Measurements from ENCODE around the gene TOX2. TPM values are rescaled to one million over a fixed set of nuclear protein-coding genes. Genes with fewer than 3 reads are reported as not detected.
A peak's percentile ranks its signal among the peaks of the same experiment; 100 is the strongest.

The TOX2 gene
- total and polyA plus RNA-seq, 10 donors: 1.1 to 6.4 (median 5.0) TPM

- intact Hi-C loops (cut with DNase I; ENCODE audit: low total_unique reads): no loop called here
Measured at GRCh38 chr20:43963233-43963632, 48.6 kb downstream of the TOX2 start.

GRCh38 chr20:43963872-43964791 lies 49.5 kb downstream of the TOX2 start:
- DNase-seq: peak; percentile 81
- H3K27me3 ChIP-seq (replicated peaks in 1 of 7): peaks cover 0 to 5% (median 0%) of the 10 kb centered on the region in 7 donors
- peak overlapping the region in 1 of 8 donors; percentile 18 for H3K27ac ChIP-seq
- H3K4me1 ChIP-seq: peaks cover 12 to 51% (median 29%) of the 10 kb centered on the region in 6 donors
- H3K36me3 ChIP-seq: no peaks in the 10 kb centered on the region
- no peak overlapping the region for H3K4me3 ChIP-seq
- 20 to 31% (median 23%) methylated on average over 9 to 10 of the region's 10 CpGs for WGBS, 5 donors
- intact Hi-C loops (cut with DNase I; ENCODE audit: low total_unique reads): no loop called here
- H3K9me3 ChIP-seq: no peaks in the 10 kb centered on the region
- TF ChIP-seq POLR2AphosphoS5 (IDR thresholded peaks at IDR 0.05) (peak in 2 of 3 donors; percentile 32 to 36), CTCF (IDR thresholded peaks at IDR 0.05 in 8 of 11, conservative IDR thresholded peaks at IDR 0.05 in 3 of 11) (no peak)

More at GRCh38 chr20:43963233-43963632, 48.6 kb downstream of the TOX2 start:
- DNase-seq: no peak
- 78 to 88% (median 86%) methylated on average over 3 to 5 of the region's 5 CpGs for WGBS, 5 donors
- Histone ChIP-seq H3K27ac (no peak overlapping the region), H3K9me3 (no peaks in the 10 kb centered on the region), H3K4me3 (no peak overlapping the region), H3K27me3 (replicated peaks in 1 of 7) (peaks cover 0 to 5% (median 0%) of the 10 kb centered on the region in 7 donors), H3K4me1 (peaks cover 16 to 60% (median 38%) of the 10 kb centered on the region in 6 donors), H3K36me3 (no peaks in the 10 kb centered on the region)
- TF ChIP-seq CTCF (IDR thresholded peaks at IDR 0.05 in 8 of 11, conservative IDR thresholded peaks at IDR 0.05 in 3 of 11) (no peak), POLR2AphosphoS5 (IDR thresholded peaks at IDR 0.05) (no peak), POLR2A (IDR thresholded peaks at IDR 0.05) (no peak)

- Histone ChIP-seq H3K4me3 (no peak overlapping the region), H3K27me3 (replicated peaks in 1 of 7) (peaks cover 0 to 6% (median 0%) of the 10 kb centered on the region in 7 donors), H3K36me3 (no peaks in the 10 kb centered on the region), H3K9me3 (no peaks in the 10 kb centered on the region), H3K27ac (no peak overlapping the region), H3K4me1 (peaks cover 0 to 17% (median 12%) of the 10 kb centered on the region in 6 donors)
- DNase-seq: no peak
- intact Hi-C loops (cut with DNase I; ENCODE audit: low total_unique reads): no loop called here
- 63 to 77% (median 73%) methylated on average over 5 of the region's 5 CpGs for WGBS, 5 donors
- TF ChIP-seq POLR2A (IDR thresholded peaks at IDR 0.05): no peak
- TF ChIP-seq POLR2AphosphoS5 (IDR thresholded peaks at IDR 0.05): no peak
- no peak for TF ChIP-seq CTCF (IDR thresholded peaks at IDR 0.05 in 8 of 11, conservative IDR thresholded peaks at IDR 0.05 in 3 of 11)
Measured at GRCh38 chr20:43968341-43969000, 53.8 kb downstream of the TOX2 start.

GRCh38 chr20:43969028-43969447 lies 54.4 kb downstream of the TOX2 start:
- WGBS, 5 donors: 65 to 82% (median 80%) methylated on average over 7 of the region's 7 CpGs
- no peak for DNase-seq

More at GRCh38 chr20:43969028-43969447, 54.4 kb downstream of the TOX2 start:
- TF ChIP-seq POLR2AphosphoS5 (IDR thresholded peaks at IDR 0.05) (no peak), CTCF (IDR thresholded peaks at IDR 0.05 in 8 of 11, conservative IDR thresholded peaks at IDR 0.05 in 3 of 11) (no peak), POLR2A (IDR thresholded peaks at IDR 0.05) (no peak)
- intact Hi-C loops (cut with DNase I; ENCODE audit: low total_unique reads): no loop called here
- Histone ChIP-seq H3K4me1 (peaks cover 0 to 11% (median 6%) of the 10 kb centered on the region in 6 donors), H3K9me3 (no peaks in the 10 kb centered on the region), H3K27ac (no peak overlapping the region), H3K4me3 (no peak overlapping the region), H3K36me3 (no peaks in the 10 kb centered on the region), H3K27me3 (replicated peaks in 1 of 7) (peaks cover 0 to 9% (median 0%) of the 10 kb centered on the region in 7 donors)
